Fibroblast of lung (primary cell): ENCODE data around the gene STMN3.

Source experiments
- CTCF ChIP-seq, 2 donors: IDR thresholded peaks in 1 of 2; conservative IDR thresholded peaks in 1 of 2; 1 replicate in 1 of 2; 2 replicates in 1 of 2; pipeline ENCODE4 v1.5.1; 2011 to 2012; ENCODE audit warnings: low read length in 2 of 2, control low read depth in 1 of 2, inconsistent platforms in 1 of 2, low read depth in 1 of 2, mild to moderate bottlenecking in 1 of 2
- EZH2 ChIP-seq: IDR thresholded peaks from 2 replicates; pipeline ENCODE4 v1.5.1; 2012; ENCODE audit warnings: low read length, control low read depth, mild to moderate bottlenecking; ENCODE audit errors: missing control alignments

GRCh38 chr20:63693733-63694583, 40.7 kb upstream of the STMN3 start:
- no peak for TF ChIP-seq CTCF (conservative IDR thresholded peaks at IDR 0.05 in 1 of 2, IDR thresholded peaks at IDR 0.05 in 1 of 2; ENCODE audit: low read depth in 1 of 2, low read length in 2 of 2)
- TF ChIP-seq EZH2 = no peak
